ENCODE results near the gene GTPBP1. TPM values are rescaled to one million over a fixed set of nuclear protein-coding genes. Genes with fewer than 3 reads are reported as not detected.

The GTPBP1 gene
- total RNA-seq, 3 donors from 2014 or later (not counting 1 experiment from before 2014, with no cell fraction given), result 236 to 259 (median 249) TPM

DNA sequence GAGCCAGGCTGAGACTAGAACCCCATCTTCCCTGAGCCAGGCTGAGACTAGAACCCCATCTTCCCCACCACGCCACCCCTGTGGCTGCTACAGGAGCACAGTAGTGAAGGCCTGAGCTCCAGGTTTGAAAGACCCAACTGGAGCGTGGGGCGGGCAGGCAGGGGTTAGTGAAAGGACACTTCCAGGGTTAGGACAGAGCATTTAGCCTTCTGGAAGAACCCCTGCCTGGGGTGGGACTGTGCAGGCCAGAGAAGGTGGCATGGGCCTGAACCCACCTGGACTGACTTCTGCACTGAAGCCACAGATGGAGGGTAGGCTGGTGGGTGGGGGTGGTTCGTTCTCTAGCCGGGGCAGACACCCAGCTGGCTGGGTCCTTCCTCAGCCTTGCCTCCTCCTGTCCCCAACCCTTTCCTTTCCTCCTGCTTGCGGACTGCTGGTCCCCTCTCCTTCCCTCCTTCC lies 26.0 kb downstream of the GTPBP1 start:
- H3K36me3 Mint-ChIP-seq, result no peaks in the 10 kb centered on the region
- H3K27ac Mint-ChIP-seq, result peak overlapping the region; percentile 83 to 86
- H3K4me3 Mint-ChIP-seq, result no peak overlapping the region
- no peak for TF ChIP-seq CTCF (IDR thresholded peaks at IDR 0.05)
- Histone ChIP-seq H3K4me3 (ENCODE audit: low read length) (no peak overlapping the region), H3K27me3 (ENCODE audit: control insufficient read depth, insufficient read depth, low read length) (no peaks in the 10 kb centered on the region), H3K27ac (ENCODE audit: low read length) (peak overlapping the region; percentile 5), H3K9me3 (ENCODE audit: control insufficient read depth, insufficient read depth, low read length) (no peaks in the 10 kb centered on the region), H3K36me3 (ENCODE audit: control insufficient read depth, insufficient read depth, low read length) (peaks cover 82% of the 10 kb centered on the region), H3K4me1 (ENCODE audit: control insufficient read depth, insufficient read depth, low read length) (peaks cover 17% of the 10 kb centered on the region)
- no peaks in the 10 kb centered on the region for H3K27me3 Mint-ChIP-seq (ENCODE audit: low read depth in 2 of 2)
- H3K4me1 Mint-ChIP-seq, result peaks cover 16 to 44% of the 10 kb centered on the region in 2 donors
- 93% methylated on average over 6 of the region's 6 CpGs for WGBS (ENCODE audit: insufficient coverage)
- intact Hi-C loops (cut with micrococcal nuclease), result no loop called here
- ATAC-seq (peak in 1 of 3 donors; percentile 3), DNase-seq (no peak)
- no peaks in the 10 kb centered on the region for H3K9me3 Mint-ChIP-seq

DNA sequence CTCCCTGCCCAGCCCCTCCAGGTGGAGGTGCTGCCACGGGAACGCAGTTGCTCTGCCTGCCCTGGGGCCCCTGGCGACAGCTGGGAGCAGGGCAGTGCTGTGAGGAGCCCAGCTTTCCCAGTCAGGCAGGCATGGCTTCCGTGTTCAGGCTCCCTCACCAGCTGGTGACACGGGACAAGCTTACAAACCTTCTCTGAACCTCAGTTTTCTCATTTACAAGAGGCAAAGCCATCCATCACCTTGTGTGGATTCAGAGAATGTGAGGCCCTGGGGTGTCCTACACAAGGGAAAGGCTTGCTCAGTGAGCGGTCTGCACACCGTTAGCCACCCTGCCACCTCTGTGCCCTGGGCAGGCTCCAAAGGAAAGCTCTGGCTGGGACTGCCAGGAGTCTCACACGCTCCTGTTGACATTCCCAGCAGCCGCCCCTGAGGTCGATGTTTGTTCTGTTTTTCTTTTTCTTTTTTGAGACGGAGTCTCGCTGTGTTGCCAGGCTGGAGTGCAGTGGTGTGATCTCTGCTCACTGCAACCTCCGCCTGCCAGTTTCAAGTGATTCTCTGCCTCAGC lies 26.6 kb downstream of the GTPBP1 start:
- H3K27me3 Mint-ChIP-seq (ENCODE audit: low read depth in 2 of 2), result no peaks in the 10 kb centered on the region
- Histone ChIP-seq H3K4me3 (ENCODE audit: low read length) (no peak overlapping the region), H3K9me3 (ENCODE audit: control insufficient read depth, insufficient read depth, low read length) (no peaks in the 10 kb centered on the region), H3K27ac (ENCODE audit: low read length) (peak overlapping the region; percentile 5), H3K4me1 (ENCODE audit: control insufficient read depth, insufficient read depth, low read length) (peaks cover 22% of the 10 kb centered on the region), H3K27me3 (ENCODE audit: control insufficient read depth, insufficient read depth, low read length) (no peaks in the 10 kb centered on the region), H3K36me3 (ENCODE audit: control insufficient read depth, insufficient read depth, low read length) (peaks cover 82% of the 10 kb centered on the region)
- peak overlapping the region; percentile 83 to 86 for H3K27ac Mint-ChIP-seq
- 93% methylated on average over 13 of the region's 13 CpGs for WGBS (ENCODE audit: insufficient coverage)
- intact Hi-C loops (cut with micrococcal nuclease), result no loop called here
- no peaks in the 10 kb centered on the region for H3K9me3 Mint-ChIP-seq
- peaks cover 21 to 49% of the 10 kb centered on the region in 2 donors for H3K4me1 Mint-ChIP-seq
- DNase-seq (peak in 1 of 2 donors; percentile 31), ATAC-seq (no peak)
- H3K4me3 Mint-ChIP-seq, result no peak overlapping the region
- H3K36me3 Mint-ChIP-seq, result no peaks in the 10 kb centered on the region
- no peak for TF ChIP-seq CTCF (IDR thresholded peaks at IDR 0.05)

DNA sequence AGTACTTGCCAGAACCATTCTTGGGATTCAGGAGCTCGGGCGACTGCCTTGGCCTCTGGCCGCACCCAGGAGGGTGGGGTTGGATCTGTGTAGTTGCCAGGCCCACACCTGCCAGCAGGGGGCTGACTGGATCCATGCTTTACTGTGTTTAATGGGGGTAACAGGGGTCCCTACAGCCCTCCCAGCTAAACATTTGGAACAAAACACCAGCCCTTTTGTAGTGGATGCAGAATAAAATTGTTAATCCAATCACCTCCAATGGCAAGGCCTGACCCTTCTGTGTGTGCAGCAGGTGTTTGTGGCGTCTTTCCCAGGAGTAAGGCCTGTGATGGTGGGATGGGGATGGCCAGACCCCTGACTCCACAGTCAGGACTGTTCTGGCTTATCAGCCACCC lies 27.6 kb downstream of the GTPBP1 start:
- Mint-ChIP-seq H3K9me3 (no peaks in the 10 kb centered on the region), H3K36me3 (no peaks in the 10 kb centered on the region), H3K27me3 (ENCODE audit: low read depth in 2 of 2) (no peaks in the 10 kb centered on the region), H3K27ac (peak overlapping the region; percentile 83 to 86), H3K4me1 (peaks cover 27 to 59% of the 10 kb centered on the region in 2 donors), H3K4me3 (peak overlapping the region; percentile 50)
- peak overlapping the region; percentile 47 for H3K27ac ChIP-seq (ENCODE audit: low read length)
- DNase-seq (peak in 1 of 2 donors; percentile 75), ATAC-seq (peak; percentile 56 to 67 (median 61))
- peak; percentile 76 for TF ChIP-seq CTCF (IDR thresholded peaks at IDR 0.05)
- no peaks in the 10 kb centered on the region for H3K27me3 ChIP-seq (ENCODE audit: control insufficient read depth, insufficient read depth, low read length)
- H3K4me1 ChIP-seq (ENCODE audit: control insufficient read depth, insufficient read depth, low read length), result peaks cover 32% of the 10 kb centered on the region
- 38% methylated on average over 3 of the region's 4 CpGs for WGBS (ENCODE audit: insufficient coverage)
- intact Hi-C loops (cut with micrococcal nuclease), result no loop called here
- H3K9me3 ChIP-seq (ENCODE audit: control insufficient read depth, insufficient read depth, low read length), result no peaks in the 10 kb centered on the region
- H3K36me3 ChIP-seq (ENCODE audit: control insufficient read depth, insufficient read depth, low read length), result peaks cover 82% of the 10 kb centered on the region
- no peak overlapping the region for H3K4me3 ChIP-seq (ENCODE audit: low read length)
